Upper lobe of left lung (tissue), 4 donors: ENCODE results near the gene EXOC2.

Experiments used
- POLR2A ChIP-seq, 4 donors: fragments of 450-650 bp; IDR thresholded peaks; one replicate each; pipeline ENCODE4 v1.5.1; 2016 to 2017; ENCODE audit warnings: antibody characterized with exemption in 4 of 4, mild to moderate bottlenecking in 2 of 4
- TF ChIP-seq, protein P1 (sequence below), 6 experiments: fragments of 450-650 bp in 4 of 6; fragments of 200-600 bp in 2 of 6; sonication (generic) in 2 of 6; IDR thresholded peaks; one replicate each; pipeline ENCODE4 v1.5.1; 2016 to 2019; ENCODE audit warnings: antibody characterized with exemption in 6 of 6

DNA sequence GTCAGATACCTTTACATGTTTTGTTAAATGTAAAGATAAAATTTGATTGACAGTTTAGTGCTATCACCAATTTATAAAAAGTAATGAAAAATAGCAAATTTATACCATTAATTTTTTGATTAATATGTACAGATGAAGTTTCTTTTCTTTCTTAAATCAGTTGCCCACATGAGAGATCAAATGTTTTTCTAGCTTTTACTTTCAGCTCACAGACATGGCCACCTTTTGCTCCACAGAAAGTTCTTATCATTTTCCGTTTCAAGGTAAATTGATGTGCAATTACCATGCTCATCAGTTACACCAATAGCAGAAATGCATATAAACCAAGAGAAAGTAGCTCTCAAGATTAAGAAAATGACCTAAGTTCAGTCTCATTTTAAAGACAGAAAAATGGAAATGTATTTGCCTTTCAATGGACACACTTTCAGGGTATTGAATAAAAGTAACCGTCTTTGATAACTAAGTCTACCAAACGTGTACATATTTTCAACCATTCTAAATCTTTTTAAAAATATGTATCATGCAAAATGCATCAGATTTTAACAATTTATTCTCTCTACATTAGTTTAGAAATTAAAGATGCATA, 16.6 kb upstream of the EXOC2 start:
- TF ChIP-seq, protein P1, sequence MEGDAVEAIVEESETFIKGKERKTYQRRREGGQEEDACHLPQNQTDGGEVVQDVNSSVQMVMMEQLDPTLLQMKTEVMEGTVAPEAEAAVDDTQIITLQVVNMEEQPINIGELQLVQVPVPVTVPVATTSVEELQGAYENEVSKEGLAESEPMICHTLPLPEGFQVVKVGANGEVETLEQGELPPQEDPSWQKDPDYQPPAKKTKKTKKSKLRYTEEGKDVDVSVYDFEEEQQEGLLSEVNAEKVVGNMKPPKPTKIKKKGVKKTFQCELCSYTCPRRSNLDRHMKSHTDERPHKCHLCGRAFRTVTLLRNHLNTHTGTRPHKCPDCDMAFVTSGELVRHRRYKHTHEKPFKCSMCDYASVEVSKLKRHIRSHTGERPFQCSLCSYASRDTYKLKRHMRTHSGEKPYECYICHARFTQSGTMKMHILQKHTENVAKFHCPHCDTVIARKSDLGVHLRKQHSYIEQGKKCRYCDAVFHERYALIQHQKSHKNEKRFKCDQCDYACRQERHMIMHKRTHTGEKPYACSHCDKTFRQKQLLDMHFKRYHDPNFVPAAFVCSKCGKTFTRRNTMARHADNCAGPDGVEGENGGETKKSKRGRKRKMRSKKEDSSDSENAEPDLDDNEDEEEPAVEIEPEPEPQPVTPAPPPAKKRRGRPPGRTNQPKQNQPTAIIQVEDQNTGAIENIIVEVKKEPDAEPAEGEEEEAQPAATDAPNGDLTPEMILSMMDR (IDR thresholded peaks at IDR 0.05): no peak
- no peak for TF ChIP-seq POLR2A (IDR thresholded peaks at IDR 0.05)
